Sigmoid colon (tissue), 7 donors: ENCODE data around the gene CEP128. TPM values are rescaled to one million over a fixed set of nuclear protein-coding genes. Genes with fewer than 3 reads are reported as not detected.

Experiments
- DNase-seq: peaks from one replicate; pipeline ENCODE4 v3.0.0-alpha.2; 2019
- H3K27ac ChIP-seq, 4 donors: fragments of 200-600 bp; sonication (generic); one replicate each; pipeline ENCODE4 v1.5.1; 2016 to 2019; ENCODE audit warnings: mild to moderate bottlenecking in 1 of 4
- H3K27me3 ChIP-seq, 3 donors: fragments of 200-600 bp; sonication (generic); one replicate each; pipeline ENCODE4 v1.5.1; 2019; ENCODE audit warnings: mild to moderate bottlenecking in 1 of 3
- H3K36me3 ChIP-seq, 4 donors: fragments of 200-600 bp; sonication (generic); one replicate each; pipeline ENCODE4 v1.5.1; 2016 to 2019
- H3K4me1 ChIP-seq, 4 donors: fragments of 200-600 bp; sonication (generic); one replicate each; pipeline ENCODE4 v1.5.1; 2017 to 2019
- H3K4me3 ChIP-seq, 4 donors: fragments of 200-600 bp; sonication (generic); one replicate each; pipeline ENCODE4 v1.5.1; 2017 to 2019; ENCODE audit warnings: mild to moderate bottlenecking in 2 of 4, moderate library complexity in 1 of 4
- H3K9me3 ChIP-seq, 4 donors: fragments of 200-600 bp in 3 of 4; sonication (generic) in 3 of 4; one replicate each; pipeline versions ENCODE4 v1.5.1 to v1.6.1; 2013 to 2019
- EP300 ChIP-seq, 4 donors: sonication (generic); formaldehyde crosslinking; IDR thresholded peaks; one replicate each; pipeline ENCODE4 v1.6.1; 2017; ENCODE audit warnings: antibody characterized with exemption in 4 of 4
- POLR2A ChIP-seq, 2 donors: fragments of 450-650 bp; IDR thresholded peaks; one replicate each; pipeline ENCODE4 v1.6.1; 2016; ENCODE audit warnings: antibody characterized with exemption in 2 of 2, mild to moderate bottlenecking in 2 of 2, moderate library complexity in 2 of 2
- POLR2AphosphoS5 ChIP-seq, 4 donors: sonication (generic); formaldehyde crosslinking; IDR thresholded peaks; one replicate each; pipeline ENCODE4 v1.6.1; 2017; ENCODE audit warnings: antibody characterized with exemption in 4 of 4
- WGBS, 2 donors: extraction: QIAGEN DNeasy Blood & Tissue Kit; methylation state at CpG; one replicate each; pipeline ENCODE4 v1.1.7; 2013; 5-methylcytosine and 5-hydroxymethylcytosine counted together
- intact Hi-C: fragments of 100-400 bp; cut with DNase I; formaldehyde crosslinking; loops from one replicate; pipeline ENCODE4 v1.15.1; 2023
- polyA plus RNA-seq, 3 donors: library from polyadenylated mRNA; stranded (reverse); fragments of 200-250 nt; gene quantifications; one replicate each; pipeline ENCODE4 v1.2.3, GENCODE V29; 2013
- total RNA-seq, 4 donors: library from RNA; depleted of rRNA; stranded (reverse); fragments of >200 nt; gene quantifications; one replicate each; pipeline ENCODE4 v1.1.0, GENCODE V29; 2016
- TF ChIP-seq, protein P1 (sequence below), 4 experiments: fragments of 450-650 bp in 3 of 4; fragments of 200-600 bp in 1 of 4; IDR thresholded peaks; one replicate each; pipeline ENCODE4 v1.5.1; 2016 to 2019; ENCODE audit warnings: antibody characterized with exemption in 4 of 4, mild to moderate bottlenecking in 3 of 4, moderate library complexity in 2 of 4
- donor health status: healthy with polysubstance abuse.
- donor health status: Bipolar disorder and iron deficiency.
- donor health status: healthy.

Gene CEP128
- total RNA-seq (10 to 100 TPM in 2 of 4 donors, 1 to 10 TPM in 2; 8.3 to 16.6 (median 10.5) TPM), polyA plus RNA-seq (1 to 10 TPM in 2 of 3 donors, under 1 TPM in 1; 0.60 to 2.7 (median 1.4) TPM)

DNA sequence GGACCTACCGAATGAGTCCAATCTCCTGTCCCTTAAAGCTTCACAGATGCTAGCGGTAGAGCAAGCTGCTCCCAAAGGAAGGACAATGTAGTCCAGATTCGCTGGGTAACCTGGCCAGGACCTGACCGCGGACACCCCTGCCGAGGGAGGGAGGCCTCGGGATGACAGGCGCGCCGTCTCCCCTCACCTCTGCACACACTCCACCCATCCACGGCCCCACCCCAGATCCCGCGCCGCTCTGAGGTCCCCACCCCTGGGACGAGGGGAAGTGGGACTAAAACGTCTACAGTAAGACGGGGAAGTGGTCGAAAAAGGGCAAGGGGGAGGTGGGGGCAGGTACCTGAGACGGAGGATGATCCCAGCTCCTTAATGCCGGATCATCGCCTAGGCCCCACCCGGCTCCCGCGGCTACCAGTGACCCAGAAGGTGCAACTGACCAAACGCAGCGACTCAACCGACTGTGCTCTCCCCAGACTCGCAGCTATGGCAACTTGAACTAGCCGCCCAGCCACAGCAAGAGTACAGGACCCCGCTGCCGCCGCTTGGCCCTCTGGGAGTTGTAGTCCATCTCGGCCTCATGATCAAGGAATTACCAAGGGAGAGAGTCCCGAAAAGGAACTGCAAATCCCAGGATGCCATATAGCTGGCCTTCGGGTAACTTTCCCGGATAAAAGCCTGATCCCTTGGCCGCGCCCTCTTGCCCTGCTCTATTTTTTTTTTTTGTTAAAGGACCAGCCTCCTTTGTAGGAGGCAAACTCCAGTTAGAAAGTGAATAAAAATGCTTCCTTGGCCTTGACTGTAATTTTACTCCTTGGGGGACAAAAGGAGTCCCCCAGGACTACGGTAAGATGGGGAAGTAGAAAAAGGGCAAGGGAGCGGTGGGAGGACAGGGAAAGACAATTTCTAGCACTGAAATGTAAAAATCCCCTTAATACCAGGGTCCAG, at the start of gene CEP128:
CEP128 (minus strand) TSS at position 498 of the 945 bp plus-strand sequence.
- intact Hi-C loops, result loop anchor here (10.0 kb wide), 1 partner anchor 493 kb away; no protein-coding TSS in a partner anchor

DNA sequence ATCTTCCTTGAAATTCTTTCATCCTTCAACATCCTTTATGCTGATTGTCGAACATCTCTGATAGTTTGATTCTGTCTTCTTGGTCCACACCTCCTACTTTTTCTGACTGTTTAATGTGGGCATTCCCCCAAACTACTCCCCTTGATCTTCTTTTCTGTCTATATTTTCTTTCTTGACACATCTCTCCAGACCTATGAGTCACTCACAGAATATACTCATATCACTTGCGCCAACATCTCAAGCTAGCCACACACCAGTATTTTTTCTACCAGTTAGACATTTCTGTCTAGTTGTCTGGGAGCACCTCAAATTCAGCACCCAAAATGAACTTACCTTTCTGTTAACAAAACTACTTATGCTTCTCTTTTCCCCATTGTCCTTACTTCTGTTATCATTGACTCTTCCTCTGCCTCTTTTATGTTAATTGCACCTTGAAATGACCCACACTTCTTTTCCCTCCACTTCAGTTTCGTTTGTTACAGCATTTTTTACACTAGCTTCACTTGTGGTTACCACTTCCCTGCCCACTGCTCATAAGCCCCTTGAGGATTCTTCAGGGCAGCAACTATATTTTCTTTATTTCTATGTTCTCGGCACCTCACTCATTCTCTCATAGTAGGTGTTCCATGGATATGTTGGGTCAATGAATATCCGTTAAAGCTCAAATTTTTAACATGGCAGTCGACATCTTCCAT, 47.3 kb upstream of the CEP128 start:
- Histone ChIP-seq H3K9me3 (no peaks in the 10 kb centered on the region), H3K4me3 (no peak overlapping the region), H3K27me3 (peaks cover 0 to 16% (median 0%) of the 10 kb centered on the region in 3 donors), H3K27ac (no peak overlapping the region), H3K4me1 (no peaks in the 10 kb centered on the region), H3K36me3 (no peaks in the 10 kb centered on the region)
- no peak for TF ChIP-seq POLR2A (IDR thresholded peaks at IDR 0.05)
- no peak for TF ChIP-seq POLR2AphosphoS5 (IDR thresholded peaks at IDR 0.05)
- TF ChIP-seq EP300 (IDR thresholded peaks at IDR 0.05), result no peak
- TF ChIP-seq, protein P1, sequence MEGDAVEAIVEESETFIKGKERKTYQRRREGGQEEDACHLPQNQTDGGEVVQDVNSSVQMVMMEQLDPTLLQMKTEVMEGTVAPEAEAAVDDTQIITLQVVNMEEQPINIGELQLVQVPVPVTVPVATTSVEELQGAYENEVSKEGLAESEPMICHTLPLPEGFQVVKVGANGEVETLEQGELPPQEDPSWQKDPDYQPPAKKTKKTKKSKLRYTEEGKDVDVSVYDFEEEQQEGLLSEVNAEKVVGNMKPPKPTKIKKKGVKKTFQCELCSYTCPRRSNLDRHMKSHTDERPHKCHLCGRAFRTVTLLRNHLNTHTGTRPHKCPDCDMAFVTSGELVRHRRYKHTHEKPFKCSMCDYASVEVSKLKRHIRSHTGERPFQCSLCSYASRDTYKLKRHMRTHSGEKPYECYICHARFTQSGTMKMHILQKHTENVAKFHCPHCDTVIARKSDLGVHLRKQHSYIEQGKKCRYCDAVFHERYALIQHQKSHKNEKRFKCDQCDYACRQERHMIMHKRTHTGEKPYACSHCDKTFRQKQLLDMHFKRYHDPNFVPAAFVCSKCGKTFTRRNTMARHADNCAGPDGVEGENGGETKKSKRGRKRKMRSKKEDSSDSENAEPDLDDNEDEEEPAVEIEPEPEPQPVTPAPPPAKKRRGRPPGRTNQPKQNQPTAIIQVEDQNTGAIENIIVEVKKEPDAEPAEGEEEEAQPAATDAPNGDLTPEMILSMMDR (IDR thresholded peaks at IDR 0.05), result no peak
- no peak for DNase-seq
- intact Hi-C loops, result no loop called here
- 70 to 73% methylated on average over 6 of the region's 6 CpGs for WGBS, 2 donors

More for the DNA sequence above, at the start of gene CEP128:
- Histone ChIP-seq H3K27me3 (no peaks in the 10 kb centered on the region), H3K9me3 (no peaks in the 10 kb centered on the region), H3K4me3 (peak within 1 kb of the TSS; percentile 59 to 78 (median 67)), H3K27ac (peak within 1 kb of the TSS; percentile 59 to 73 (median 64)), H3K4me1 (peaks cover 0 to 15% (median 9%) of the 10 kb centered on the region in 4 donors), H3K36me3 (peaks cover 0 to 5% (median 0%) of the 10 kb centered on the region in 4 donors)
- peak; percentile 96 for DNase-seq
- 1 to 2% methylated on average over 40 of the region's 40 CpGs for WGBS, 2 donors
- TF ChIP-seq EP300 (IDR thresholded peaks at IDR 0.05) (no peak), POLR2AphosphoS5 (IDR thresholded peaks at IDR 0.05) (peak in 3 of 4 donors; percentile 16 to 66 (median 49)), POLR2A (IDR thresholded peaks at IDR 0.05) (no peak)
- TF ChIP-seq, protein P1 (IDR thresholded peaks at IDR 0.05), result no peak

DNA sequence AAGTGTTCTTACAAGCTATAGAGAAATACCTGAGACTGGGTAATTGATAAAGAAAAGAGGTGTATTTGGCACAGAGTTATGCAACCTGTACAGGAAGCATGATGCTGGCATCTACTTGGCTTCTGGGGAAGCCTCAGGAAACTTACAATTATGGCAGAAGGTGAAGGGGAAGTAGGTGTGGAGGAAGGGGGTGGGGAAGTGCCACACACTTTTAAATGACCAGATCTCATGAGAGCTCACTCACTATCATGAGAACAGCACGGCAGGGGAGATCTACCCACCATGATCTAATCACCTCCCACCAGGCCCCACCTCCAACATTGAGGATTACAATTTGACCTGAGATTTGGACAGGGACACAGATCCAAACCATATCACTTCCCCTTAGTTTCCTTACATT, 46.7 kb upstream of the CEP128 start:
- H3K27me3 ChIP-seq, result peaks cover 0 to 16% (median 0%) of the 10 kb centered on the region in 3 donors
- H3K27ac ChIP-seq, result no peak overlapping the region
- H3K4me3 ChIP-seq, result no peak overlapping the region
- H3K4me1 ChIP-seq, result no peaks in the 10 kb centered on the region
- H3K9me3 ChIP-seq, result no peaks in the 10 kb centered on the region
- H3K36me3 ChIP-seq, result no peaks in the 10 kb centered on the region
- DNase-seq, result no peak
- no peak for TF ChIP-seq EP300 (IDR thresholded peaks at IDR 0.05)
- TF ChIP-seq, protein P1 (IDR thresholded peaks at IDR 0.05), result no peak
- no peak for TF ChIP-seq POLR2A (IDR thresholded peaks at IDR 0.05)
- no peak for TF ChIP-seq POLR2AphosphoS5 (IDR thresholded peaks at IDR 0.05)
- intact Hi-C loops, result no loop called here
- WGBS, 2 donors, result 53 to 76% methylated on average over 1 of the region's 1 CpG

DNA sequence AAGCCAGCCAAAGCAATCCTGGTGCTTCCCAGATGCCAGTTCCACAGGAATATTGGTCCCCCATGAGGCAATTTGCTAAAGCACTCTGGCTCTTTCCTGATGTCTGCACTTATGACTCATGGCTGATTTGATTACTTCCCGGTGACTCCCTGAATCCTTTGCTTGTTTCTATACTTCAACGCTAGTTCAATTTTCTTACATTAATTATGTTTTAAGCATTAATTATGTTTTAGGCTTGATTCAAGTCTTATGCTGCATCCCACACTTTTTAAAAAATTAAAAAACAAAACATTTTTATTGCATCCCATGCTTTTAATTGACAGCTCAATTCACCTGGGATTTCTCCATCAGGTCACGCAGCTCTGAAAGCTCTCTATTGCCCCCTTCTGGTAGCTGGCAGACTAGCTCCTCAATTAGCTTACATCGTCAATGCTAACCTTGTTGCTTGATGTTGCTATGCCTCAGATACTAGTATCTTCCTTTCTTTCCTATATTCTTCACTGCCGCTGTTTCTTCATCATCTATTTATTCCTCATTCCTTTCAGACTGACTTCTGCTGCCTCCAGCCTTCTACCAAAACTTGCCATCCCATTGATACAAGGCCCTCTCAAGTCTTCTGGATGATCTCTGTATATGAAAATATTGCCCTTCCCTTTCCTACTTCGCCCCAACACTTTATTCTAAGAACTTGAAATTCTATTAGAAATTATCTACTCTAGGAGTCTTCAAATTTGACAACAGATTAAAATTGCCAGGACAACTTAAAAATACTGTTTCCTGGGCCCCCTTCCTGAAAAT, 45.9 kb upstream of the CEP128 start:
- TF ChIP-seq POLR2AphosphoS5 (IDR thresholded peaks at IDR 0.05), result no peak
- TF ChIP-seq, protein P1 (IDR thresholded peaks at IDR 0.05), result peak; percentile 73 to 91 (median 88)
- intact Hi-C loops, result loop anchor here (1.0 kb wide), 1 partner anchor 33 kb away; no protein-coding TSS in a partner anchor
- Histone ChIP-seq H3K27me3 (peaks cover 0 to 16% (median 0%) of the 10 kb centered on the region in 3 donors), H3K4me1 (no peaks in the 10 kb centered on the region), H3K4me3 (no peak overlapping the region), H3K36me3 (no peaks in the 10 kb centered on the region), H3K9me3 (no peaks in the 10 kb centered on the region), H3K27ac (no peak overlapping the region)
- 20 to 39% methylated on average over 6 of the region's 6 CpGs for WGBS, 2 donors
- peak; percentile 70 for DNase-seq
